Endothelial cell (in vitro differentiated cells): Measurements from ENCODE around the gene FANCD2. TPM values are rescaled to one million over a fixed set of nuclear protein-coding genes. Genes with fewer than 3 reads are reported as not detected.
"Not testable (repeated sequence)": the region's sequence is repeated elsewhere in the genome, so short reads cannot be mapped to it uniquely, and the experiment has no call there.

Experiments used
- DNase-seq: peaks from one replicate; pipeline ENCODE4 v3.0.0; 2021; ENCODE audit warnings: low spot score
- H3K27ac Mint-ChIP-seq: one replicate; pipeline ENCODE4 v1.8.0; 2021; ENCODE audit warnings: mixed read lengths, inconsistent platforms; ENCODE audit not compliant: unreplicated experiment
- H3K27me3 Mint-ChIP-seq: one replicate; pipeline ENCODE4 v1.8.0; 2021; ENCODE audit warnings: mild to moderate bottlenecking, moderate library complexity, mixed read lengths, inconsistent platforms; ENCODE audit not compliant: unreplicated experiment
- H3K36me3 Mint-ChIP-seq: one replicate; pipeline ENCODE4 v1.8.0; 2021; ENCODE audit warnings: mild to moderate bottlenecking, low read depth, mixed read lengths, inconsistent platforms; ENCODE audit not compliant: unreplicated experiment
- H3K4me1 Mint-ChIP-seq: one replicate; pipeline ENCODE4 v1.8.0; 2021; ENCODE audit warnings: mild to moderate bottlenecking, mixed read lengths, inconsistent platforms; ENCODE audit not compliant: unreplicated experiment
- H3K4me3 Mint-ChIP-seq: one replicate; pipeline ENCODE4 v1.8.0; 2021; ENCODE audit warnings: mild to moderate bottlenecking, mixed read lengths, inconsistent platforms; ENCODE audit not compliant: unreplicated experiment
- H3K9me3 Mint-ChIP-seq: one replicate; pipeline ENCODE4 v1.8.0; 2021; ENCODE audit warnings: mixed read lengths, inconsistent platforms; ENCODE audit not compliant: unreplicated experiment
- CTCF ChIP-seq: fragments of 200-600 bp; sonication (generic); IDR thresholded peaks from one replicate; pipeline ENCODE4 v1.5.0; 2021; ENCODE audit warnings: antibody characterized with exemption; ENCODE audit not compliant: unreplicated experiment
- total RNA-seq: library from RNA; stranded (reverse); fragmentation: NEBNext Ultra II Directional; extraction: Animal tissue kit (Norgen Biotek cat#: 25700); gene quantifications from one replicate; pipeline ENCODE4 v1.2.1, GENCODE V29; 2021; ENCODE audit not compliant: unreplicated experiment

FANCD2 gene
- total RNA-seq, 1 donor from 2014 or later: 14.5 TPM

- H3K27me3 Mint-ChIP-seq: peaks cover 4% of the 10 kb centered on the region
- H3K36me3 Mint-ChIP-seq: peaks cover 4% of the 10 kb centered on the region
- H3K27ac Mint-ChIP-seq: peak overlapping the region; percentile 87
- peaks cover 6% of the 10 kb centered on the region for H3K4me1 Mint-ChIP-seq
- TF ChIP-seq CTCF: no peak
- H3K4me3 Mint-ChIP-seq: no peak overlapping the region
- DNase-seq: no peak
- no peaks in the 10 kb centered on the region for H3K9me3 Mint-ChIP-seq
Observed at GRCh38 chr3:10015461-10015904, 10.8 kb upstream of the FANCD2 start.

- Mint-ChIP-seq H3K4me3 (no peak overlapping the region), H3K9me3 (no peaks in the 10 kb centered on the region), H3K27me3 (peaks cover 1% of the 10 kb centered on the region), H3K36me3 (peaks cover 13% of the 10 kb centered on the region), H3K4me1 (peaks cover 5% of the 10 kb centered on the region), H3K27ac (no peak overlapping the region)
- no peak for TF ChIP-seq CTCF
- no peak for DNase-seq
Observed at GRCh38 chr3:10017636-10018292, 8.5 kb upstream of the FANCD2 start.

GRCh38 chr3:10018806-10019205 lies 7.4 kb upstream of the FANCD2 start:
- H3K27me3 Mint-ChIP-seq, DNase-seq, H3K4me1 Mint-ChIP-seq, H3K4me3 Mint-ChIP-seq, H3K9me3 Mint-ChIP-seq, H3K27ac Mint-ChIP-seq: not testable (repeated sequence)
- peaks cover 22% of the 10 kb centered on the region for H3K36me3 Mint-ChIP-seq

- no peaks in the 10 kb centered on the region for H3K9me3 Mint-ChIP-seq
- H3K27ac Mint-ChIP-seq: no peak overlapping the region
- H3K4me1 Mint-ChIP-seq: peaks cover 5% of the 10 kb centered on the region
- DNase-seq: no peak
- peaks cover 1% of the 10 kb centered on the region for H3K27me3 Mint-ChIP-seq
- no peak for TF ChIP-seq CTCF
- peaks cover 22% of the 10 kb centered on the region for H3K36me3 Mint-ChIP-seq
- no peak overlapping the region for H3K4me3 Mint-ChIP-seq
Observed at GRCh38 chr3:10019326-10019725, 6.9 kb upstream of the FANCD2 start.

DNA sequence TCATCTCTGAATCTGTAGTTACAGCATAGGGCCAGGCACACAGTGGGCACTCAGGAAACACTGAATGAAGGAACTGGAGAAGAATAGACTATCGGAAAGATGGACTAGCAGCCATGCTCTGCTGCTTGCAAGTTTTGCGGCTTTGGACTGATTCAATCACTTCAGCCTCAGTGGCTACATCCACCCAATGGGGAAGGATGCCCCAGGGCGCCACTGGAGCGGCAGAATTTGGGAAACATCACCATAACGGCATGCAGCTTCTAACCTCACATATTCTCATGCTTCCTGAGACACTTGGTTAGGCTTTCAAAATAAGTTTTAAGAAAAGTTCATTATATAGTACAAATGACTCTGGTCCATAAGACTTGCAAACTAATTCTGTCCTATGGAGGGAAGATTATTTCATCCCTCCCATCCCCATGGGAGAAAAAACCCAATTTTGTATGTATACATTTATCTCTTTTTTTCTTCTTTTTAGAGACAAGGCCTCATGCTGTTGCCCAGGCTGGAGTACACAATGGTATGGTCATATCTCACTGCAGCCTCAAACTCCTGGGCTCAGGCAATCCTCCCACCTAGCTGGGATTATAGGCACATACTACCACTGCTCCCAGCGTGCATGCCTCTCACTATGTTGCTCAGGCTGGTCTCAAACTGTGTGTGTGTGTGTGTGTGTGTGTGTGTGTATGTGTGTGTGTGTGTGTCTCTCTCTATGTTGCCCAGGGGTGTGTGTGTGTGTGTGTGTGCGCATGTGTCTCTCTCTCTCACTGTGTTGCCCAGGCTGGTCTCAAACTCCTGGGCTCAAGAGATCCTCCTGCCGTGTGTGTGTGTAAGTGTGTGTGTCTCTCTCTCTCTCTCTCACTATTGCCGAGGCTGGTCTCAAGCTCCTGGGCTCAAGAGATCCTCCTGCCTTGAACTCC lies 4.1 kb upstream of the FANCD2 start:
- peaks cover 4% of the 10 kb centered on the region for H3K4me1 Mint-ChIP-seq
- H3K27ac Mint-ChIP-seq: peak overlapping the region; percentile 7

More for the DNA sequence above, 4.1 kb upstream of the FANCD2 start:
- H3K9me3 Mint-ChIP-seq: no peaks in the 10 kb centered on the region
- no peak overlapping the region for H3K4me3 Mint-ChIP-seq
- no peak for TF ChIP-seq CTCF
- DNase-seq: no peak
- peaks cover 1% of the 10 kb centered on the region for H3K27me3 Mint-ChIP-seq
- H3K36me3 Mint-ChIP-seq: peaks cover 22% of the 10 kb centered on the region
